ENCODE data around the gene CPLX4.

DNA sequence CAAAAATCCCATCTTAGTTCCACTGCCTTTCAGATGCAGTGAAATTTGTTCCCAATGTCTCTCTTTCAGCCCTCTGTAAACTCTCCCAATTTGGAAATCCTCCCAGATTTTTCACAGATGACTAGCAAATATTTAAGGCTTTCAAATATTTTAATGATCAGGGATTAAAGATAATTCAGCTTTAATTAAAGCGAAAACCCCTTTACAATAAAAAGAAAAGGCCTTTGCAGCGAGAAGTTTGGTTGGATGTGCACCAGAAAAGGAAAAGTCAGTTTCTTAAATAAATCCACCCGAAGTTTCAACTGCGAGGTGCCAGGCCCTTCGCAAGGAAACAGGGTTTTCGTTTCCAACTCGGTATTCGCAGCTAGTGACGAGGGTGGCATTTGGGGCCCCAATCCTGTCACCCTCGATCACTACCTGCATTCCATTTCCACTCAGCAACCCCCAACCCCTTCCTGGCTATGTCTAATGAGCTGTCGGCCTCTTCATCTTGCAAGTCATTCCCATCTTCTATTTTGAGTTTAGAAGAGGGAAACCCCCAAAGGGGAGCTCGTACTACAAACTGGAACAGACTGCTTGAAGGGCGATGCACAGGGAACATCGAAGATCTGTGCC, 46.7 kb downstream of the CPLX4 start:
- no peak for TF ChIP-seq EZH2 (IDR thresholded peaks at IDR 0.05)
- TF ChIP-seq, protein P1, sequence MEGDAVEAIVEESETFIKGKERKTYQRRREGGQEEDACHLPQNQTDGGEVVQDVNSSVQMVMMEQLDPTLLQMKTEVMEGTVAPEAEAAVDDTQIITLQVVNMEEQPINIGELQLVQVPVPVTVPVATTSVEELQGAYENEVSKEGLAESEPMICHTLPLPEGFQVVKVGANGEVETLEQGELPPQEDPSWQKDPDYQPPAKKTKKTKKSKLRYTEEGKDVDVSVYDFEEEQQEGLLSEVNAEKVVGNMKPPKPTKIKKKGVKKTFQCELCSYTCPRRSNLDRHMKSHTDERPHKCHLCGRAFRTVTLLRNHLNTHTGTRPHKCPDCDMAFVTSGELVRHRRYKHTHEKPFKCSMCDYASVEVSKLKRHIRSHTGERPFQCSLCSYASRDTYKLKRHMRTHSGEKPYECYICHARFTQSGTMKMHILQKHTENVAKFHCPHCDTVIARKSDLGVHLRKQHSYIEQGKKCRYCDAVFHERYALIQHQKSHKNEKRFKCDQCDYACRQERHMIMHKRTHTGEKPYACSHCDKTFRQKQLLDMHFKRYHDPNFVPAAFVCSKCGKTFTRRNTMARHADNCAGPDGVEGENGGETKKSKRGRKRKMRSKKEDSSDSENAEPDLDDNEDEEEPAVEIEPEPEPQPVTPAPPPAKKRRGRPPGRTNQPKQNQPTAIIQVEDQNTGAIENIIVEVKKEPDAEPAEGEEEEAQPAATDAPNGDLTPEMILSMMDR (IDR thresholded peaks at IDR 0.05): no peak
